ENCODE measurements around the gene CDH5.
"Not testable (repeated sequence)": the region's sequence is repeated elsewhere in the genome, so short reads cannot be mapped to it uniquely, and the experiment has no call there.

CDH5 gene

GRCh38 chr16:66326991-66327513 is 39.4 kb upstream of the CDH5 start:
- H3K4me3 ChIP-seq (ENCODE audit: low read depth, low read length), result no peak overlapping the region
- TF ChIP-seq CTCF (IDR thresholded peaks at IDR 0.05; ENCODE audit: low read depth, low read length), result no peak

- no peak for TF ChIP-seq CTCF (IDR thresholded peaks at IDR 0.05; ENCODE audit: low read depth, low read length)
- H3K4me3 ChIP-seq (ENCODE audit: low read depth, low read length), result no peak overlapping the region
These were observed 38.2 kb upstream of the CDH5 start for GRCh38 chr16:66328282-66328681.

GRCh38 chr16:66331464-66331863 is 35.0 kb upstream of the CDH5 start:
- not testable (repeated sequence) for H3K4me3 ChIP-seq (ENCODE audit: low read depth, low read length)

- no peak overlapping the region for H3K4me3 ChIP-seq (ENCODE audit: low read depth, low read length)
- TF ChIP-seq CTCF (IDR thresholded peaks at IDR 0.05; ENCODE audit: low read depth, low read length), result no peak
These were observed 33.6 kb upstream of the CDH5 start for GRCh38 chr16:66332634-66333610.

GRCh38 chr16:66334853-66335574 is 31.5 kb upstream of the CDH5 start:
- H3K4me3 ChIP-seq (ENCODE audit: low read depth, low read length), result no peak overlapping the region
- no peak for TF ChIP-seq CTCF (IDR thresholded peaks at IDR 0.05; ENCODE audit: low read depth, low read length)

GRCh38 chr16:66335704-66336329 is 30.7 kb upstream of the CDH5 start:
- no peak overlapping the region for H3K4me3 ChIP-seq (ENCODE audit: low read depth, low read length)
- TF ChIP-seq CTCF (IDR thresholded peaks at IDR 0.05; ENCODE audit: low read depth, low read length), result no peak

- H3K4me3 ChIP-seq (ENCODE audit: low read depth, low read length), result no peak overlapping the region
- no peak for TF ChIP-seq CTCF (IDR thresholded peaks at IDR 0.05; ENCODE audit: low read depth, low read length)
These were observed 28.9 kb upstream of the CDH5 start for GRCh38 chr16:66337463-66338188.

Measured in WI38 (cell line).